ENCODE results near the gene TRIM34.

GRCh38 chr11:5581014-5581413 is 43.8 kb upstream of the TRIM34 start:
- no peak for TF ChIP-seq POLR2AphosphoS5 (IDR thresholded peaks at IDR 0.05; ENCODE audit: low read length)
- no peak for TF ChIP-seq RAD21 (IDR thresholded peaks at IDR 0.05; ENCODE audit: insufficient read depth, low read depth, low read length)
- no peak for TF ChIP-seq CTCF (IDR thresholded peaks at IDR 0.05 in 2 of 3, conservative IDR thresholded peaks at IDR 0.05 in 1 of 3; ENCODE audit: control insufficient read depth in 2 of 3, extremely low read depth in 1 of 3, insufficient read depth in 1 of 3, low read depth in 3 of 3, low read length in 3 of 3)
- TF ChIP-seq BHLHE40 (IDR thresholded peaks at IDR 0.05; ENCODE audit: borderline replicate concordance in 1 of 2, low read depth in 2 of 2, low read length in 1 of 2), result no peak
- no peak for TF ChIP-seq SP1 (IDR thresholded peaks at IDR 0.05; ENCODE audit: low read depth, low read length)
- TF ChIP-seq MAX (IDR thresholded peaks at IDR 0.05; ENCODE audit: low read depth, low read length), result no peak
- no peak for TF ChIP-seq TAF1 (IDR thresholded peaks at IDR 0.05; ENCODE audit: borderline replicate concordance, low read depth, low read length)
- no peak for TF ChIP-seq NBN (IDR thresholded peaks at IDR 0.05)
- TF ChIP-seq REST (IDR thresholded peaks at IDR 0.05; ENCODE audit: low read depth, low read length), result no peak
- no peak for TF ChIP-seq E2F8 (IDR thresholded peaks at IDR 0.05; ENCODE audit: low read depth, partially characterized antibody)
